Measurements from ENCODE around the gene SNTA1.
"Not testable (repeated sequence)": the region's sequence is repeated elsewhere in the genome, so short reads cannot be mapped to it uniquely, and the experiment has no call there.

Gene SNTA1

DNA sequence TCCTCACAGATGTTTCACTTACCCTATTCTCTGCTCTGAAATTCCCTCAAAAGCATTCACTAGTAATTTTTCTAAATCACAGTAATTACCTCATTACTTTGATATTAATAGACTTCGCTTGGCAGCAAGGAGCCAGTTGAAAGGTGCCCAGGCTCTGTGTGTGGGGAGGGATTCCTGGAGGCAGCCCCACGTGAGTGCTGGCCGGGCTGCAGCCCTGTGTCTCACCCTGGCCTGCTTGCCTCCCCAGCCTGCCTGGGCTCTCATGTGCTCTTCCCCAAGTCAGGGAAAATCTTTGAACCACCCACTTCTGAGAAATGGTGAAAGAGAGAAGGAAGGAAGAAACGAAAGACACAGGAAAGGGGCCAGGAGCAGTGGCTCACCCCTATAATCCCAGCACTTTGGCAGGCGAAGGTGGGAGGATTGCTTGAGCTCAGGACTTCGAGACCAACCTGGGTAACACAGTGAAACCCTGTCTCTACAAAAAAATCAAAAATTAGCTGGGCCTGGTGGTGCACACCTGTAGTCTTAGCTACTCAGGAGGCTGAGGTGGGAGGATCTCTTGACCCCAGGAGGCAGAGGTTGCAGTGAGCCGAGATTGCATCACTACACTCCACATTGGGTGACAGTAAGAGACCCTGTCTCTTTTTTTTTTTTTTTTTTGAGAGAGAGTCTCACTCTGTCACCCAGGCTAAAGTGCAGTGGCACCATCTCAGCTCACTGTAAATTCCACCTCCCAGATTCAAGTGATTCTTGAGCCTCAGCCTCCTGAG, 20.0 kb upstream of the SNTA1 start:
- no peak for DNase-seq (ENCODE audit: low read depth)
- no peak overlapping the region for H3K4me3 ChIP-seq (ENCODE audit: low read depth, low read length)
- no peak for TF ChIP-seq CTCF (conservative IDR thresholded peaks at IDR 0.05; ENCODE audit: low read depth, low read length)

DNA sequence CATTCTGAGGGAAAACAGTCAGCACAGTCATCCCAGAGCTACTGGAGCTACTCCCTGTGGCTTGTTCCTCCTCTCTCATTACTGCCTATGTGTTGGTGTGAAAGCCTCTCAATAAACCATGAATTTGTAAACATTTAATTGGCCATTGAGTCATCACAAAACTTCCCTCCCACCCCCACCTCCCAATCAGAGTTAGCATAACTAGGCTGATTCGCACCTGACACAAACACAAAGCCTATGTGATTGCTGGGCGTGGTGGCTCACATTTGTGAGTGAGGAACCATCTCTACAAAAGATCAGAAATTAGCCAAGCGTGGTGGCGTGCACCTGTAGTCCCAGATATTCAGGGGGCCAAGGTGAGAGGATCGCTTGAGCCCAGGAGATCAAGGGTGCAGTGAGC, 17.1 kb upstream of the SNTA1 start:
- DNase-seq (ENCODE audit: low read depth): no peak
- no peak for TF ChIP-seq CTCF (conservative IDR thresholded peaks at IDR 0.05; ENCODE audit: low read depth, low read length)
- H3K4me3 ChIP-seq (ENCODE audit: low read depth, low read length): no peak overlapping the region

- TF ChIP-seq CTCF (conservative IDR thresholded peaks at IDR 0.05; ENCODE audit: low read depth, low read length): no peak
- DNase-seq (ENCODE audit: low read depth): no peak
- no peak overlapping the region for H3K4me3 ChIP-seq (ENCODE audit: low read depth, low read length)
Observed at GRCh38 chr20:33459599-33459998, 16.0 kb upstream of the SNTA1 start.

DNA sequence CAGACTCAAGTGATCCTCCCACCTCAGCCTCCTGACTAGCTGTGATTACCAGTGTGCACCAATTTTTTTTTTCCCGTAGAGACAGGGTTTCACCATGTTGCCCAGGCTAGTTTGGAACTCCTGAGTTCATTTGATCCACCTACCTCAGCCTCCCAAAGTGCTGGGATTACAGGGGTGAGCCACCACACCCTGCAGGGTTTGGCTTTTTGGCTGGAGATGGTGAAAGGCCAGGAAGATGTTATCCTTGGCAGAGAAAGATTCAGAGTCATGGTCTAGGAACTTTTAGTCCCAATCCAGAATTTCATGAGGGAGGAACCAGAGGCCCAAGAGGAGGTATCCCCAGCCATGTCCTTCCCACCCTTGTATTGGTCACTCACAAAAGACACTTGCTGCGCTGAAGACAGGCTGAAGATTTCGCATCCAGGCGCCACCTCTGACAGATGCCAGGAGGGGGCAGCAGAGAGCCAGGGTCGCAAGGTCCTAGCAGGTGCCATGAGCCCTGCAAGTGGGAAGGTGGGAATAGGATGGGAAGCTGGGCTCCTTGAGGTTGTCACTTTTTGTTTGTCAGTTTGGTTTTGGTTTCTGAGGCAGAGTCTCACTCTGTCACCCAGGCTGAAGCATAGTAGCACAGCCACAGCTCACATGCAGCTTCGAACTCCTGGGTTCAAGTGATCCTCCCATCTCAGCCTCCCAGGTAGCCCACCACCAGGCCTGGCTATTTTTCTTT, 13.5 kb upstream of the SNTA1 start:
- peak; percentile 99 for TF ChIP-seq CTCF (conservative IDR thresholded peaks at IDR 0.05; ENCODE audit: low read depth, low read length)
- peak; percentile 79 for DNase-seq (ENCODE audit: low read depth)

GRCh38 chr20:33450867-33451266, 7.3 kb upstream of the SNTA1 start:
- H3K4me3 ChIP-seq (ENCODE audit: low read depth, low read length): no peak overlapping the region
- DNase-seq (ENCODE audit: low read depth): peak; percentile 34
- TF ChIP-seq CTCF (conservative IDR thresholded peaks at IDR 0.05; ENCODE audit: low read depth, low read length): no peak

More for the DNA sequence above, 13.5 kb upstream of the SNTA1 start:
- H3K4me3 ChIP-seq (ENCODE audit: low read depth, low read length): not testable (repeated sequence)

DNA sequence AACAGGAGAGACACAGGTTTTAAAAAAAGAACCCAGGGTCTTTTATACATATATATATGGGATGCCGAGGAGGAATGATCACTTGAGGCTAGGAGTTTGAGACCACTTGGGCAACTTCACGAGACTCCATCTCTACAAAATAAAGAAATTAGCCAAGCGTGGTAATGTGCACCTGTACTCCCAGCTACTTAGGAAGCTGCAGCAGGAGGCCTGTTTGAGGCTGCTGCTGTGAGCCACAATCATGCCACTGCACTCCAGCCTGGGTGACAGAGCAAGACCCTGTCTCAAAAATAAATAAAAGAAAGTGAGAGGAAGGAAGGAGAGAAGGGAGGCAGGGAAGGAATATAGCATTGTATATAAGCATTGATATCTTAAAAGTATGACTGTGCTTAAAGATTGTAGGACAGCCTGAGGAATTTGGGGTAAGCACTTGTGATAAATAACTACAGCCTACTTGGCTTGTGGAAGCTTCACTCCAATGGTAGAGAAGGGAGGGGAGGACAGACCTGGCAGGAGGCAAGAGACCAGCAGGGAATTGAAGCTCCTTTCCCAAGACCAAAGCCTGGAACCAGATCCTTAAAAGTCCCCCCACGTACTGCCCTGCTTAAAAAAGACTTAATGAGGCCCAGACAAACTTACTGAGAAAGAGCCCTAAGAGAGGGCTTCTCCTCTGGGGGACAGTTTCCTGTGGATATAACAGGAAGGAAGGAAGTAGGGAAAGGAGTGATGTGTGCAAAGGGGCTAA, 2.5 kb upstream of the SNTA1 start:
- no peak for TF ChIP-seq CTCF (conservative IDR thresholded peaks at IDR 0.05; ENCODE audit: low read depth, low read length)

More for the DNA sequence above, 2.5 kb upstream of the SNTA1 start:
- DNase-seq (ENCODE audit: low read depth): no peak
- H3K4me3 ChIP-seq (ENCODE audit: low read depth, low read length): no peak overlapping the region

Data from choroid plexus epithelial cell (primary cell).